ENCODE data around the gene CEP85L.

DNA sequence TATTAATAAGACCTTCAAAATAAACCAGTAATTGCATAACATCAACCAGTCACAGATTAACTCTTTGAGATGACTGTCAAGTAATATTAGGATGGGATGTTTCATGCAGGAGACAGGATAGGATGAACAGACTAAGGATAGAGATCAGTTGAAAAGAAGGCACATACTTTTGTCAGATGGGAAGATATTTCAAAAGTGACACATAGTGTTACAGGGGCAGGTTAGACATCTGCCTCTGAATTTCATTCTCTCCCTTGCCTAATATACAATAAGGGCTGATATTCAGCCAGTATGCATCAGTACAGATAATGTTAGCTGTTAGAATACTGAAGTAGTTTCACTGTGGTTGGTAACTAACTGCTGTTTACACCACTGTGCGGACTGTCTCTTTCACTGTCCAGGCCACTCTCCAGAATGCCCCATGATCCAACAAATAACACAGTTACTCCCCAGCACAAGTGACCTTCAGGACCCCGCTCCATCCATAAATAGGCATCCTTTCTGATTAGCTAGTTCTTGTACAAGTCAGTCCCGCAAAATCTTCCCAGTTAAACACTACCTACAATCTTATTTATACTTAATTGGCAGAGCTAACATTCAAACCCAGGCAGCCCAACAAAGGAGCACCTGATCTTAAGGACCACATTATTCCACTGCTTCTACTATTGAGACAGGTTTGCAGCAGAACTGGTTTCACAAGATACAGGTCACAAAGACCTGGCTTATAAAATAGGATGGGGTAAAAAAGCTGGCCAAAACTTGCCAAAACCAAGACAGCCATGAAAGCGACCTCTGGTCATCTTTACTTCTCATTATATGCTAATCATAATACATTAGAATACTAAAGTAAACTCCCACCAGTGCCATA lies 125.2 kb downstream of the CEP85L start:
- TF ChIP-seq POLR2A (IDR thresholded peaks at IDR 0.05) (no peak), EP300 (IDR thresholded peaks at IDR 0.05) (no peak), POLR2AphosphoS5 (IDR thresholded peaks at IDR 0.05) (no peak)
- TF ChIP-seq, protein P1, sequence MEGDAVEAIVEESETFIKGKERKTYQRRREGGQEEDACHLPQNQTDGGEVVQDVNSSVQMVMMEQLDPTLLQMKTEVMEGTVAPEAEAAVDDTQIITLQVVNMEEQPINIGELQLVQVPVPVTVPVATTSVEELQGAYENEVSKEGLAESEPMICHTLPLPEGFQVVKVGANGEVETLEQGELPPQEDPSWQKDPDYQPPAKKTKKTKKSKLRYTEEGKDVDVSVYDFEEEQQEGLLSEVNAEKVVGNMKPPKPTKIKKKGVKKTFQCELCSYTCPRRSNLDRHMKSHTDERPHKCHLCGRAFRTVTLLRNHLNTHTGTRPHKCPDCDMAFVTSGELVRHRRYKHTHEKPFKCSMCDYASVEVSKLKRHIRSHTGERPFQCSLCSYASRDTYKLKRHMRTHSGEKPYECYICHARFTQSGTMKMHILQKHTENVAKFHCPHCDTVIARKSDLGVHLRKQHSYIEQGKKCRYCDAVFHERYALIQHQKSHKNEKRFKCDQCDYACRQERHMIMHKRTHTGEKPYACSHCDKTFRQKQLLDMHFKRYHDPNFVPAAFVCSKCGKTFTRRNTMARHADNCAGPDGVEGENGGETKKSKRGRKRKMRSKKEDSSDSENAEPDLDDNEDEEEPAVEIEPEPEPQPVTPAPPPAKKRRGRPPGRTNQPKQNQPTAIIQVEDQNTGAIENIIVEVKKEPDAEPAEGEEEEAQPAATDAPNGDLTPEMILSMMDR (IDR thresholded peaks at IDR 0.05), result no peak

Data from gastroesophageal sphincter (tissue), 3 donors.